HL-60 (cell line): ENCODE data around the gene GPC3.

Source experiments
- POLR2AphosphoS5 ChIP-seq: IDR thresholded peaks from 2 replicates; pipeline ENCODE4 v1.6.1; 2012; ENCODE audit warnings: low read depth
- TF ChIP-seq, protein P1 (sequence below): IDR thresholded peaks from one replicate; pipeline ENCODE4 v1.5.1; 2011; ENCODE audit warnings: low read length, control low read depth, inconsistent platforms; ENCODE audit not compliant: insufficient read depth

DNA sequence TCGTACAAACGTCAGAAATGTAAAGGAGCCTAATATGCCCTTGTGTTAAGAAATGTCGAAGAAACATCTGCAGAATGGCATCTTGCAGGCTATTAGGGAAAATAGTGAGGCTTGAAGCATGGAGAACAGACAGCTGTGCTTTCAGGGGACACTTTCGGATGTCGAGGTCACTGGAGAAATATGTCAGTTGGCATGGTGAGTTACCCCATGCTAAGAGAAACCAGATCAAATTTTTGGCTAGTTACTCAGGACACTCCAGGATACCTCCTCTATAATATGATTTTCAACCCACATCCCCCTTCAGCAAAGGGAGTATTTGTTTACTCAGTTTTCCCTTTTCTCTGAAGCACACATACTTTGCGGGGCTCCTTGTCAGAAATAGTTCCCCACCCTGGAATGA, 171.4 kb downstream of the GPC3 start:
- TF ChIP-seq, protein P1, sequence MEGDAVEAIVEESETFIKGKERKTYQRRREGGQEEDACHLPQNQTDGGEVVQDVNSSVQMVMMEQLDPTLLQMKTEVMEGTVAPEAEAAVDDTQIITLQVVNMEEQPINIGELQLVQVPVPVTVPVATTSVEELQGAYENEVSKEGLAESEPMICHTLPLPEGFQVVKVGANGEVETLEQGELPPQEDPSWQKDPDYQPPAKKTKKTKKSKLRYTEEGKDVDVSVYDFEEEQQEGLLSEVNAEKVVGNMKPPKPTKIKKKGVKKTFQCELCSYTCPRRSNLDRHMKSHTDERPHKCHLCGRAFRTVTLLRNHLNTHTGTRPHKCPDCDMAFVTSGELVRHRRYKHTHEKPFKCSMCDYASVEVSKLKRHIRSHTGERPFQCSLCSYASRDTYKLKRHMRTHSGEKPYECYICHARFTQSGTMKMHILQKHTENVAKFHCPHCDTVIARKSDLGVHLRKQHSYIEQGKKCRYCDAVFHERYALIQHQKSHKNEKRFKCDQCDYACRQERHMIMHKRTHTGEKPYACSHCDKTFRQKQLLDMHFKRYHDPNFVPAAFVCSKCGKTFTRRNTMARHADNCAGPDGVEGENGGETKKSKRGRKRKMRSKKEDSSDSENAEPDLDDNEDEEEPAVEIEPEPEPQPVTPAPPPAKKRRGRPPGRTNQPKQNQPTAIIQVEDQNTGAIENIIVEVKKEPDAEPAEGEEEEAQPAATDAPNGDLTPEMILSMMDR: no peak
- no peak for TF ChIP-seq POLR2AphosphoS5
